Measurements from ENCODE around the gene USP15. TPM values are rescaled to one million over a fixed set of nuclear protein-coding genes. Genes with fewer than 3 reads are reported as not detected.

The USP15 gene
- total and polyA plus RNA-seq, 2 donors (not counting 3 experiments of a cell fraction or from before 2014, with no cell fraction given) = 20.0 to 61.8 TPM

DNA sequence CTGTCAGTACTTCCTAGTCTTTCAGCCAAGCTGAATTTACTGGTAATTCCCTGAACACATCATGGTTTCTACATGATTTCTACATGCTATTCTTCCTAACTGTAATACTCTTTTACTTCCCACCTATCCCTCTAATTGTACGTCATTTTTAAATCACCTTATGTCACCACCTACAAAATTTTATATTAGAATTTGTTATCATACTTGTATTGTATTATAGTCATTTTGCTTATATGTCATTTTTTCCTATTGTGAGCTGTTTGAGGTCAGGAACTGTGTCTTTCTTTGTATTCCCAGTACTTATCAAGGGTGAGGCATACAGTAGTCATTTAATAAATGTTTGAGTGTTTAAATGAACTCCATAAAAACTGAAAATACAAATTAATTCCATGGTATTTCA is 86.6 kb downstream of the USP15 start:
- Histone ChIP-seq H3K4me3 (replicated peaks in 1 of 3; ENCODE audit: insufficient read depth in 1 of 3, low read depth in 1 of 3, low read length in 3 of 3) (no peak overlapping the region), H3K4me1 (ENCODE audit: control insufficient read depth, extremely low read depth, insufficient read depth, low read length) (no peaks in the 10 kb centered on the region), H2AFZ (ENCODE audit: low read depth, low read length) (no peak overlapping the region), H3K36me3 (ENCODE audit: control insufficient read depth in 2 of 2, extremely low read depth in 1 of 2, insufficient read depth in 2 of 2, low read length in 2 of 2) (peaks cover 0 to 4% of the 10 kb centered on the region in 2 experiments), H3K9me3 (replicated peaks; ENCODE audit: control insufficient read depth, insufficient read depth, low read length) (no peaks in the 10 kb centered on the region), H3K4me2 (ENCODE audit: insufficient read depth, low read length) (no peak overlapping the region), H3K27me3 (ENCODE audit: control insufficient read depth in 2 of 2, insufficient read depth in 2 of 2, low read length in 2 of 2) (no peaks in the 10 kb centered on the region), H3K27ac (ENCODE audit: insufficient read depth, low read depth, low read length) (no peak overlapping the region), H3K9me1 (replicated peaks; ENCODE audit: control insufficient read depth, extremely low read depth, insufficient read depth, low read length) (no peaks in the 10 kb centered on the region), H3K79me2 (ENCODE audit: control insufficient read depth, insufficient read depth, low read length) (peaks cover 2% of the 10 kb centered on the region), H4K20me1 (replicated peaks; ENCODE audit: control insufficient read depth, extremely low read depth, insufficient read depth, low read length) (no peaks in the 10 kb centered on the region), H3K9ac (replicated peaks; ENCODE audit: extremely low read depth, insufficient read depth, low read length) (no peak overlapping the region)
- no TSS peak for BruUV-seq (replicated peaks)
- ChIA-PET CTCF (no interaction called here), POLR2A (no interaction called here)
- FAIRE-seq (no peak), DNase-seq (ENCODE audit: low read depth, low spot score) (no peak)
- dilution Hi-C loops (cut with MboI; ENCODE audit: extremely low pct_ligation_motif_present, low sequenced_read_pairs) (no loop called here), intact Hi-C loops (cut with micrococcal nuclease) (no loop called here)
- TF ChIP-seq GATA2 (IDR thresholded peaks at IDR 0.05; ENCODE audit: insufficient read depth, insufficient read length, low read depth, low read length) (no peak), EZH2 (IDR thresholded peaks at IDR 0.05; ENCODE audit: borderline replicate concordance, low read depth, low read length, severe bottlenecking) (no peak), POLR2AphosphoS5 (IDR thresholded peaks at IDR 0.05; ENCODE audit: insufficient read depth, low read depth, low read length) (no peak), FOS (IDR thresholded peaks at IDR 0.05; ENCODE audit: borderline replicate concordance, insufficient read depth, low read length) (no peak), POLR2A (IDR thresholded peaks at IDR 0.05; ENCODE audit: low read depth, low read length) (no peak), JUN (IDR thresholded peaks at IDR 0.05; ENCODE audit: borderline replicate concordance, insufficient read depth, insufficient read length, low read depth) (no peak), MYC (IDR thresholded peaks at IDR 0.05; ENCODE audit: low read depth, low read length) (no peak)
- TF ChIP-seq, protein P1, sequence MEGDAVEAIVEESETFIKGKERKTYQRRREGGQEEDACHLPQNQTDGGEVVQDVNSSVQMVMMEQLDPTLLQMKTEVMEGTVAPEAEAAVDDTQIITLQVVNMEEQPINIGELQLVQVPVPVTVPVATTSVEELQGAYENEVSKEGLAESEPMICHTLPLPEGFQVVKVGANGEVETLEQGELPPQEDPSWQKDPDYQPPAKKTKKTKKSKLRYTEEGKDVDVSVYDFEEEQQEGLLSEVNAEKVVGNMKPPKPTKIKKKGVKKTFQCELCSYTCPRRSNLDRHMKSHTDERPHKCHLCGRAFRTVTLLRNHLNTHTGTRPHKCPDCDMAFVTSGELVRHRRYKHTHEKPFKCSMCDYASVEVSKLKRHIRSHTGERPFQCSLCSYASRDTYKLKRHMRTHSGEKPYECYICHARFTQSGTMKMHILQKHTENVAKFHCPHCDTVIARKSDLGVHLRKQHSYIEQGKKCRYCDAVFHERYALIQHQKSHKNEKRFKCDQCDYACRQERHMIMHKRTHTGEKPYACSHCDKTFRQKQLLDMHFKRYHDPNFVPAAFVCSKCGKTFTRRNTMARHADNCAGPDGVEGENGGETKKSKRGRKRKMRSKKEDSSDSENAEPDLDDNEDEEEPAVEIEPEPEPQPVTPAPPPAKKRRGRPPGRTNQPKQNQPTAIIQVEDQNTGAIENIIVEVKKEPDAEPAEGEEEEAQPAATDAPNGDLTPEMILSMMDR (IDR thresholded peaks at IDR 0.05; ENCODE audit: extremely low read depth in 1 of 2, insufficient read depth in 1 of 2, low read depth in 1 of 2, low read length in 2 of 2) = no peak
- TF ChIP-seq, protein P2, sequence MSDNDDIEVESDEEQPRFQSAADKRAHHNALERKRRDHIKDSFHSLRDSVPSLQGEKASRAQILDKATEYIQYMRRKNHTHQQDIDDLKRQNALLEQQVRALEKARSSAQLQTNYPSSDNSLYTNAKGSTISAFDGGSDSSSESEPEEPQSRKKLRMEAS (IDR thresholded peaks at IDR 0.05; ENCODE audit: insufficient read depth, insufficient read length) = no peak

All from endothelial cell of umbilical vein (primary cell).